Upper lobe of left lung (tissue), 4 donors: Measurements from ENCODE around the gene RAB44.

Experiments
- CTCF ChIP-seq, 6 experiments: fragments of 450-650 bp in 4 of 6; fragments of 200-600 bp in 2 of 6; sonication (generic) in 2 of 6; IDR thresholded peaks; one replicate each; pipeline ENCODE4 v1.5.1; 2016 to 2019; ENCODE audit warnings: antibody characterized with exemption in 6 of 6
- POLR2A ChIP-seq, 4 donors: fragments of 450-650 bp; IDR thresholded peaks; one replicate each; pipeline ENCODE4 v1.5.1; 2016 to 2017; ENCODE audit warnings: antibody characterized with exemption in 4 of 4, mild to moderate bottlenecking in 2 of 4
- POLR2AphosphoS5 ChIP-seq, 2 donors: sonication (generic); formaldehyde crosslinking; IDR thresholded peaks; one replicate each; pipeline ENCODE4 v1.5.1; 2017; ENCODE audit warnings: antibody characterized with exemption in 2 of 2

- TF ChIP-seq CTCF (IDR thresholded peaks at IDR 0.05): no peak
- no peak for TF ChIP-seq POLR2AphosphoS5 (IDR thresholded peaks at IDR 0.05)
- TF ChIP-seq POLR2A (IDR thresholded peaks at IDR 0.05): no peak
These were observed 59.2 kb downstream of the RAB44 start for GRCh38 chr6:36756786-36757185.
